K562 (cell line): ENCODE data around the gene CLSTN2.

Experiments
- ATF7 ChIP-seq: fragments of 450-650 bp; IDR thresholded peaks from 2 replicates; pipeline ENCODE4 v1.7.1; 2014; ENCODE audit warnings: mild to moderate bottlenecking, moderate library complexity
- CBX3 ChIP-seq, 2 experiments: IDR thresholded peaks; 1 replicate in 1 of 2; 2 replicates in 1 of 2; pipeline ENCODE4 v1.6.1; 2012; ENCODE audit warnings: inconsistent platforms in 2 of 2, low read length in 2 of 2, borderline replicate concordance in 1 of 2, control low read depth in 1 of 2
- ETV6 ChIP-seq, 3 experiments: fragments of 150-350 bp in 1 of 3; sonication (generic) in 1 of 3; formaldehyde crosslinking in 1 of 3; IDR thresholded peaks; 2 replicates each; pipeline versions ENCODE4 v1.6.1 to v1.8.0; 2014 to 2022; ENCODE audit warnings: borderline replicate concordance in 2 of 3, low read depth in 2 of 3, antibody characterized with exemption in 1 of 3, low read length in 1 of 3, mild to moderate bottlenecking in 1 of 3, missing genetic modification reagents in 1 of 3
- SP1 ChIP-seq: sonication (generic); formaldehyde crosslinking; IDR thresholded peaks from 2 replicates; pipeline ENCODE4 v1.8.1; 2022; ENCODE audit warnings: mild to moderate bottlenecking, missing genetic modification reagents
- ZNF124 ChIP-seq: sonication (generic); formaldehyde crosslinking; IDR thresholded peaks from 2 replicates; pipeline ENCODE4 v1.8.1; 2022; ENCODE audit warnings: missing genetic modification reagents
- ZNF175 ChIP-seq: fragments of 200-800 bp; sonication (Bioruptor generic); IDR thresholded peaks from 2 replicates; pipeline ENCODE4 v1.6.1; 2016; ENCODE audit warnings: low read depth, mild to moderate bottlenecking, missing genetic modification characterization, missing compliant biosample characterization
- ZNF583 ChIP-seq: fragments of 250-450 bp; sonication (Bioruptor Pico); IDR thresholded peaks from 2 replicates; pipeline ENCODE4 v1.4.0; 2020
- TF ChIP-seq, protein P1 (sequence below), 2 experiments: IDR thresholded peaks in 1 of 2; conservative IDR thresholded peaks in 1 of 2; 2 replicates each; pipeline ENCODE4 v1.6.1; 2016; ENCODE audit warnings: low read depth in 2 of 2, mild to moderate bottlenecking in 1 of 2, missing compliant biosample characterization in 1 of 2, missing genetic modification characterization in 1 of 2, moderate library complexity in 1 of 2

DNA sequence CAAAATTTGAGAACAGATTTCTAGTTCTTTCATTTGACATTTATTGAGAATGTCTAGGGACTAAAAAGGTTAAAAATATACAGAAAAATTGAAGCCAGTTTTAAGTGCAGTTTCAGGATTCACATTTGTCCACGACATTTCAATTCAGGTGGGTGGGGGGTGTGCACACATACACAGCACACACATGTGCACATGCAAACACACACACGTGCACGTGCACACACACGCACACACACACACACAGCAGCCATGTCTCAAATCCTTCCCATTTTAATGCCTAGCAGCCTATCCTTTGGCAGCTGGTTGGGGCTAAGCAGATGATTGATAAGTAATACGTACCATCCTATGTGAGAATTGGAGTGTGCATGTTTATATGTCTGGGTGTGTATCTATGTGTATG is 504.5 kb downstream of the CLSTN2 start:
- no peak for TF ChIP-seq CBX3 (IDR thresholded peaks at IDR 0.05; ENCODE audit: borderline replicate concordance in 1 of 2, low read length in 2 of 2)
- TF ChIP-seq ATF7: no peak
- no peak for TF ChIP-seq ETV6 (IDR thresholded peaks at IDR 0.05; ENCODE audit: borderline replicate concordance in 1 of 2, low read depth in 2 of 2, low read length in 1 of 2)
- TF ChIP-seq ETV6 (CRISPR knock-in tag; IDR thresholded peaks at IDR 0.05; ENCODE audit: borderline replicate concordance): no peak
- TF ChIP-seq ZNF124 (CRISPR knock-in tag): no peak
- no peak for TF ChIP-seq ZNF583 (CRISPR knock-in tag)
- TF ChIP-seq ZNF175: no peak
- TF ChIP-seq SP1 (CRISPR knock-in tag): no peak
- TF ChIP-seq, protein P1, sequence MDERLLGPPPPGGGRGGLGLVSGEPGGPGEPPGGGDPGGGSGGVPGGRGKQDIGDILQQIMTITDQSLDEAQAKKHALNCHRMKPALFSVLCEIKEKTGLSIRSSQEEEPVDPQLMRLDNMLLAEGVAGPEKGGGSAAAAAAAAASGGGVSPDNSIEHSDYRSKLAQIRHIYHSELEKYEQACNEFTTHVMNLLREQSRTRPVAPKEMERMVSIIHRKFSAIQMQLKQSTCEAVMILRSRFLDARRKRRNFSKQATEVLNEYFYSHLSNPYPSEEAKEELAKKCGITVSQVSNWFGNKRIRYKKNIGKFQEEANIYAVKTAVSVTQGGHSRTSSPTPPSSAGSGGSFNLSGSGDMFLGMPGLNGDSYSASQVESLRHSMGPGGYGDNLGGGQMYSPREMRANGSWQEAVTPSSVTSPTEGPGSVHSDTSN (CRISPR knock-in tag; IDR thresholded peaks at IDR 0.05; ENCODE audit: low read depth): no peak
- TF ChIP-seq, protein P1 (tag; conservative IDR thresholded peaks at IDR 0.05; ENCODE audit: low read depth): no peak
